Measurements from ENCODE around the gene IL31.

The IL31 gene

GRCh38 chr12:122158700-122159285 lies 15.2 kb downstream of the IL31 start:
- no peaks in the 10 kb centered on the region for H3F3A ChIP-seq (ENCODE audit: low read depth)
- no peaks in the 10 kb centered on the region for H3K79me2 ChIP-seq (ENCODE audit: insufficient read depth, low read length)
- no peaks in the 10 kb centered on the region for H3K9me3 ChIP-seq (ENCODE audit: insufficient read depth, low read depth, low read length)
- no peaks in the 10 kb centered on the region for H4K20me1 ChIP-seq (ENCODE audit: insufficient read depth, low read length, poor library complexity, severe bottlenecking)
- no peak for TF ChIP-seq CTCF (conservative IDR thresholded peaks at IDR 0.05; ENCODE audit: low read length)
- no peak for TF ChIP-seq EZH2phosphoT487 (IDR thresholded peaks at IDR 0.05; ENCODE audit: borderline replicate concordance)
- no peaks in the 10 kb centered on the region for H3K4me1 ChIP-seq (ENCODE audit: insufficient read depth, low read length, poor library complexity, severe bottlenecking)
- H2AFZ ChIP-seq (ENCODE audit: low read length) = no peak overlapping the region
- H3K4me2 ChIP-seq (ENCODE audit: low read depth, low read length, poor library complexity, severe bottlenecking) = no peak overlapping the region
- H3K36me3 ChIP-seq (ENCODE audit: insufficient read depth, low read length) = no peaks in the 10 kb centered on the region
- H3K9ac ChIP-seq (ENCODE audit: low read depth, low read length, poor library complexity, severe bottlenecking) = no peak overlapping the region
- H3K4me3 ChIP-seq (ENCODE audit: low read length, poor library complexity, severe bottlenecking) = no peak overlapping the region
- H3K27me3 ChIP-seq (ENCODE audit: insufficient read depth, low read length, poor library complexity, severe bottlenecking) = no peaks in the 10 kb centered on the region
- H3K9me2 ChIP-seq (replicated peaks; ENCODE audit: low read depth, low read length) = no peaks in the 10 kb centered on the region

GRCh38 chr12:122155705-122156104 lies 18.3 kb downstream of the IL31 start:
- H3K9ac ChIP-seq (ENCODE audit: low read depth, low read length, poor library complexity, severe bottlenecking) = no peak overlapping the region
- no peak overlapping the region for H2AFZ ChIP-seq (ENCODE audit: low read length)
- no peaks in the 10 kb centered on the region for H3K9me2 ChIP-seq (replicated peaks; ENCODE audit: low read depth, low read length)
- no peaks in the 10 kb centered on the region for H3K36me3 ChIP-seq (ENCODE audit: insufficient read depth, low read length)
- no peaks in the 10 kb centered on the region for H3K79me2 ChIP-seq (ENCODE audit: insufficient read depth, low read length)
- H3K9me3 ChIP-seq (ENCODE audit: insufficient read depth, low read depth, low read length) = no peaks in the 10 kb centered on the region
- H3K4me2 ChIP-seq (ENCODE audit: low read depth, low read length, poor library complexity, severe bottlenecking) = no peak overlapping the region
- H4K20me1 ChIP-seq (ENCODE audit: insufficient read depth, low read length, poor library complexity, severe bottlenecking) = no peaks in the 10 kb centered on the region
- TF ChIP-seq CTCF (conservative IDR thresholded peaks at IDR 0.05; ENCODE audit: low read length) = no peak
- no peak for TF ChIP-seq EZH2phosphoT487 (IDR thresholded peaks at IDR 0.05; ENCODE audit: borderline replicate concordance)
- no peaks in the 10 kb centered on the region for H3K4me1 ChIP-seq (ENCODE audit: insufficient read depth, low read length, poor library complexity, severe bottlenecking)
- H3K4me3 ChIP-seq (ENCODE audit: low read length, poor library complexity, severe bottlenecking) = no peak overlapping the region
- H3F3A ChIP-seq (ENCODE audit: low read depth) = no peaks in the 10 kb centered on the region
- no peaks in the 10 kb centered on the region for H3K27me3 ChIP-seq (ENCODE audit: insufficient read depth, low read length, poor library complexity, severe bottlenecking)

GRCh38 chr12:122152754-122153153 lies 21.3 kb downstream of the IL31 start:
- no peak overlapping the region for H2AFZ ChIP-seq (ENCODE audit: low read length)
- no peaks in the 10 kb centered on the region for H3K79me2 ChIP-seq (ENCODE audit: insufficient read depth, low read length)
- no peaks in the 10 kb centered on the region for H3K36me3 ChIP-seq (ENCODE audit: insufficient read depth, low read length)
- H4K20me1 ChIP-seq (ENCODE audit: insufficient read depth, low read length, poor library complexity, severe bottlenecking) = no peaks in the 10 kb centered on the region
- H3K4me3 ChIP-seq (ENCODE audit: low read length, poor library complexity, severe bottlenecking) = no peak overlapping the region
- H3K27me3 ChIP-seq (ENCODE audit: insufficient read depth, low read length, poor library complexity, severe bottlenecking) = no peaks in the 10 kb centered on the region
- TF ChIP-seq EZH2phosphoT487 (IDR thresholded peaks at IDR 0.05; ENCODE audit: borderline replicate concordance) = no peak
- TF ChIP-seq CTCF (conservative IDR thresholded peaks at IDR 0.05; ENCODE audit: low read length) = no peak
- H3F3A ChIP-seq (ENCODE audit: low read depth) = no peaks in the 10 kb centered on the region
- H3K9me3 ChIP-seq (ENCODE audit: insufficient read depth, low read depth, low read length) = no peaks in the 10 kb centered on the region
- H3K4me1 ChIP-seq (ENCODE audit: insufficient read depth, low read length, poor library complexity, severe bottlenecking) = no peaks in the 10 kb centered on the region
- no peak overlapping the region for H3K4me2 ChIP-seq (ENCODE audit: low read depth, low read length, poor library complexity, severe bottlenecking)
- no peak overlapping the region for H3K9ac ChIP-seq (ENCODE audit: low read depth, low read length, poor library complexity, severe bottlenecking)
- H3K9me2 ChIP-seq (replicated peaks; ENCODE audit: low read depth, low read length) = no peaks in the 10 kb centered on the region

Data from Loucy (cell line).